Stimulated activated CD4-positive, alpha-beta T cell treated with anti-CD3 and anti-CD28 coated beads, Interleukin-15, amount 100 ng/mL, for 48 hours (primary cell): Measurements from ENCODE around the gene RASSF8.

Experiments used
- DNase-seq, 2 donors: peaks; one replicate each; pipeline ENCODE4 v3.0.0-alpha.2; 2020; ENCODE audit warnings: low read depth in 2 of 2

The RASSF8 gene

DNA sequence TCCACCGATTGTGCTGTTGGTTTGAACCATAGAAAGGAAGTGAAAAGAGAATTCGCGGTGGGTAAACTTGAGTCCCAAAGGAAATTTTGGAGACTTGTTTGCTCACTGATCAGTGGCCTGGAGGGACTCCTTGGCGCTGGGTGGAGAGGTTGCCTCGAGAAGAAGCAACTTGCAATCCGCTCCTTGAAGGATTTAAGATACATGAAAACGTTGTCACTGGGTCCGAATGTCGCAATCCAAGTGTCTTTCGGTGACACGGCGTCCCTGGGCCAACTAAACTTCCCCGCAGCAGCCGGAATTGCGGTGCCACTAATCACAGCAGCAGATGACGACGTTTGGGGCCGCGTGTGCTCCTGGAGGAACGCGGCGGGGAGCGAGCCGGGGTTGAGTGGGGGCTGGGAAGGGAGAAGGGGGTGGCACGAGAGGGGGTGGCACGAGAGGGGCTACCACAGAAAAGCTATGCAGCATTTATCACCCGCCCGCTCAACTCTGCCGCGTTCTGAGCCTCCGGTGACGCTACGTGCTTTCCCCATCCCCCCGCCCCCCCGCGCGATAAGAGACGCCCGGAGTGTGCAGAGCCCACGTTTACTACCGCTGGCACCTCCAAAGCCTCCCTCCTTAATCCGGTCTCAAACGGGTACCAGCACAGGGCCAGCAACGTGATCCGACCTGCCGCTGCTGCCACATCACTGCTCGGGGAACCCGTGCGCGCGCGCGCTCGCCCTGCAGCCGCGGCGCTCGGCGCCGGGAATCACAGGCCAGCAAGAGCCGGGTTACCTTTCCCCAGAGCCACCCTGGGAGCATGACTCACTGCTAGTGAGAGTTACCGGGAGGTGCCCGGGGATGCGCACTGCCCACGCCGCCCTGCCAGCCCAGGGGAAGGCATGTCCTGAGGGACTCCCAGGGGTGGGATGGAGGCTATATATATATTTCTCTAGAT is 167.2 kb downstream of the RASSF8 start:
- DNase-seq = no peak

DNA sequence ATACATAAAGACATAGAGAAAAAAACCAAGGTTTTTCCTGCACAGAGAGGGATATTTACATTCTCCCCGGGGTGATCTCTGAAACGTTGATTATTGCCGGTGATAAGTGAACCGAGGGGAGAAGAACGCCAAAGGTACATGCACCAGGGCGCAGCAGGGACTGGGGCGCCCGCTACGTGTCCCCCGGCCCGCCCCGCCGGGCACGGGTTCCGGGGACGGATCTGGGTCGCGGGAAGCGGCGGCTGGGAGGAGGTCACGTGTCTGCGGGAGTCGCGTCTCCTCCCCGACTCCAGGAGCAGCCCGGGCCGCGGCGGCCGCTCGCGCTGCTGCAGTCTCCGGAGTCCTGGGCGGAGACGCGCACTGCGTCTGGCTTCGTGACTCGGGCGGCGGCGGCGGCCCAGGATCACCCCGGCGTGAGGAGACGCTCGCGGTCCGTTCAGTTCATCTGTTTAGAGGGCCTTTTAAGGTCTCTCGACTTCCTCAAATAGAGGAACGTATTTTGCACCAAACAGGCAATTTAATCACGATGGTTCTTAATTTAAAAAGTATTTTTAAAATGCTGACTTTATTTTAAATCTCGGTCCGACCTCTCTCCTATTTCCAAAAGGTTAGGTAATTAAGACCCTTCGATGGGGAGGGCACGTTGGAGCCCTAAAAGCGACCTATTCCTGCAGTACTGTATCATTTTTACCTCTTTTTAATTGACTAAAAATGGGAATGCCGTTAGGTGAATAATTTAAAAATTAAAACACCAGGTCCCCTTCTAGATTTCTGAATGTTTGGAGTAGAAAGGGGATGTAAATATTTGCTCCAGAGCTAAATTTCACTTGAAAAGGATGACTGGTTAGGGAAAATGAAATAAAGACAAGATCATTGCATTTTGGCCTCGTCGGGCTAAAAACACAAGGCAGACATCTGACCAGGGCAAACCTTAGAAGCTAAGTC is 168.1 kb downstream of the RASSF8 start:
- DNase-seq = no peak

DNA sequence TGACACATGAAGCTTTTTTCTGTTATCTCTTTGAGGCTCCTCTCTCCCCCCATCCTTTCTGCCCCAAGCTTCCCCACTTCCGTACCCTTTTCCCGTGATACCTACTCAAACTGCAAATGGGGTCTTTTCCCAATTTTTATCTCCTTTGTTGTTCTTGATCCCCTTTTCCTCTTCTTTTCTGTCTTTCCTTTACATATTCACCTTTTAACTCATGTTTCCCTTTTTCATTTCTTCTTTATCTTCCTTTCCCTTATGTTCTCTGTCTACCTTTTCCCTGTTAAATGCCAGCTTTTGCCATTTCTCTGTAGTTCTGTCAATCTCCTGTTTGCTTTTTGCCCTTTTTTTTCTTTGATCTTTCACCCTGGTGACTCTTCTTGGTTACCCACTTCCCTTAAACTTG is 168.9 kb downstream of the RASSF8 start:
- no peak for DNase-seq

DNA sequence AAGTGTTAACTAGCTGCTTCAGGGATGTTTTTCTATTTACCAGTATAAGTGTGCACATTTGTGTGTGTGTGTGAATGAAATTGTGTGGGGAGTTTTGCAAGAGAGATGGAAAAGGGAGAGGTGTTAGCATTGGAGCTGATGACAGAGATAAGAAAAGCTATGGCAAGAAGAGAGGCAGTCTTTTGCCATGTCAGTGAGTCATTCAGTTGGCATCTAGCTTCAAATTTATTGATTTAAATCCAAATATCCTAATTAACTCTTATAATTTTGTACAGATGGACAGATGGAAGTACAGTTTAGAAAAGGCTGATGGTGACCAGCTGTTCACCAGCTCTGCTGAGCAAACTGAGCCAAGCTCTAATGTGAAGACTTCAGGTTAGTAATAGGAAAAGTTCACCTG is 169.7 kb downstream of the RASSF8 start:
- DNase-seq = no peak
